HCT116 (cell line): Measurements from ENCODE around the gene NOXO1. TPM values are rescaled to one million over a fixed set of nuclear protein-coding genes. Genes with fewer than 3 reads are reported as not detected.

Source experiments
- ATAC-seq: fragments of 200-7000 bp; cut with Tn5 transposase; 2 replicates; pipeline ENCODE4 v1.9.1; 2020; ENCODE audit warnings: mild to moderate bottlenecking, moderate library complexity
- BruUV-seq: library from RNA; stranded (reverse); fragments of 400-500 nt; replicated peaks from 2 replicates; lab custom pipeline; 2021; lab: Mats Ljungman, UMichigan
- CTCF ChIA-PET: fragments of 300-600 bp; sonication (Branson Sonifier 250); formaldehyde crosslinking; loops from one replicate; lab custom pipeline; 2021; ENCODE audit warnings: antibody characterized with exemption; lab: Charles Lee
- POLR2A ChIA-PET: fragments of 300-600, 350-600 bp; sonication (Branson Sonifier 250); formaldehyde crosslinking; loops from one replicate; lab custom pipeline; 2021; ENCODE audit warnings: antibody characterized with exemption; lab: Charles Lee
- RAD21 ChIA-PET, 2 experiments: fragments of 300-600 bp; sonication (Branson Sonifier 250); formaldehyde crosslinking; loops; one replicate each; lab custom pipeline; 2023; ENCODE audit warnings: low total read pairs in 2 of 2; ENCODE audit not compliant: uncharacterized antibody in 2 of 2, unreplicated experiment in 2 of 2, low non-redundant PET in 1 of 2; lab: Charles Lee
- DNase-seq: peaks from one replicate; pipeline ENCODE4 v3.0.0-alpha.2; 2010; ENCODE audit warnings: low read depth, low spot score
- H2AFZ ChIP-seq: fragments of 200-600 bp; shearing (Covaris generic), sonication (generic); 2 replicates; pipeline ENCODE4 v1.6.1; 2017; ENCODE audit warnings: low read depth, mixed run types, mixed read lengths, antibody characterized with exemption, low read length; ENCODE audit not compliant: poor library complexity, severe bottlenecking
- H3K27ac ChIP-seq: 2 replicates; pipeline ENCODE4 v1.5.1; 2012; ENCODE audit warnings: low read depth, low read length
- H3K27me3 ChIP-seq: fragments of 200-600 bp; sonication (generic); 2 replicates; pipeline ENCODE4 v1.6.1; 2016; ENCODE audit warnings: mixed run types, low read length, mixed read lengths; ENCODE audit not compliant: insufficient read depth
- H3K36me3 ChIP-seq, 2 experiments: fragments of 200-500 bp in 1 of 2; fragments of 200-600 bp in 1 of 2; sonication (Bioruptor generic) in 1 of 2; sonication (generic) in 1 of 2; 2 replicates each; pipeline versions ENCODE4 v1.5.1 to v1.6.1; 2014 to 2016; ENCODE audit warnings: low read length in 2 of 2, inconsistent platforms in 1 of 2, mixed read lengths in 1 of 2, mixed run types in 1 of 2; ENCODE audit not compliant: insufficient read depth in 2 of 2, control insufficient read depth in 1 of 2
- H3K4me1 ChIP-seq, 2 experiments: fragments of 200-600 bp in 1 of 2; sonication (generic) in 1 of 2; 2 replicates each; pipeline versions ENCODE4 v1.5.1 to v1.6.1; 2012 to 2017; ENCODE audit warnings: low read length in 2 of 2, inconsistent platforms in 1 of 2, mild to moderate bottlenecking in 1 of 2, mixed read lengths in 1 of 2, mixed run types in 1 of 2, moderate library complexity in 1 of 2; ENCODE audit not compliant: insufficient read depth in 2 of 2, control insufficient read depth in 1 of 2
- H3K4me2 ChIP-seq: fragments of 200-600 bp; sonication (generic); 2 replicates; pipeline ENCODE4 v1.6.1; 2017; ENCODE audit warnings: mixed run types, low read length, mixed read lengths
- H3K4me3 ChIP-seq, 2 experiments: fragments of 200-600 bp in 1 of 2; sonication (generic) in 1 of 2; replicated peaks in 1 of 2; 2 replicates each; pipeline ENCODE4 v1.5.1; 2011 to 2016; ENCODE audit warnings: low read length in 2 of 2, control low read depth in 1 of 2, low read depth in 1 of 2, mild to moderate bottlenecking in 1 of 2, mixed read lengths in 1 of 2, mixed run types in 1 of 2
- H3K79me2 ChIP-seq: fragments of 200-600 bp; sonication (generic); 2 replicates; pipeline ENCODE4 v1.6.1; 2017; ENCODE audit warnings: mild to moderate bottlenecking, mixed run types, low read length, moderate library complexity, mixed read lengths; ENCODE audit not compliant: insufficient read depth
- H3K9ac ChIP-seq: fragments of 200-600 bp; sonication (generic); 2 replicates; pipeline ENCODE4 v1.6.1; 2016; ENCODE audit warnings: low read length, mixed read lengths
- H3K9me2 ChIP-seq: fragments of 200-600 bp; sonication (generic), shearing (Covaris generic); 2 replicates; pipeline ENCODE4 v1.6.1; 2017; ENCODE audit warnings: mixed run types, mild to moderate bottlenecking, moderate library complexity; ENCODE audit not compliant: insufficient read depth
- H3K9me3 ChIP-seq, 2 experiments: fragments of 200-500 bp in 1 of 2; fragments of 200-600 bp in 1 of 2; sonication (Bioruptor generic) in 1 of 2; sonication (generic) in 1 of 2; 2 replicates each; pipeline ENCODE4 v1.6.1; 2014 to 2017; ENCODE audit warnings: low read length in 2 of 2, mixed read lengths in 2 of 2, inconsistent platforms in 1 of 2, low read depth in 1 of 2, mild to moderate bottlenecking in 1 of 2, mixed run types in 1 of 2, moderate library complexity in 1 of 2; ENCODE audit not compliant: control insufficient read depth in 1 of 2, insufficient read depth in 1 of 2
- H4K20me1 ChIP-seq: fragments of 200-600 bp; sonication (generic), shearing (Covaris generic); 2 replicates; pipeline ENCODE4 v1.6.1; 2017; ENCODE audit warnings: mixed run types, mild to moderate bottlenecking, moderate library complexity; ENCODE audit not compliant: insufficient read depth
- ATF3 ChIP-seq: IDR thresholded peaks from 2 replicates; pipeline ENCODE4 v1.6.1; 2012
- CBX3 ChIP-seq: IDR thresholded peaks from 2 replicates; pipeline ENCODE4 v1.6.1; 2012; ENCODE audit warnings: low read depth
- CEBPB ChIP-seq: IDR thresholded peaks from 2 replicates; pipeline ENCODE4 v1.6.1; 2012; ENCODE audit warnings: low read depth
- CTCF ChIP-seq, 3 experiments: fragments of 200-600 bp in 1 of 3; sonication (generic) in 1 of 3; IDR thresholded peaks in 2 of 3; conservative IDR thresholded peaks in 1 of 3; 2 replicates each; pipeline ENCODE4 v1.5.1; 2012 to 2017; ENCODE audit warnings: low read depth in 2 of 3, low read length in 2 of 3, antibody characterized with exemption in 1 of 3, borderline replicate concordance in 1 of 3, control low read depth in 1 of 3, mild to moderate bottlenecking in 1 of 3, mixed read lengths in 1 of 3, mixed run types in 1 of 3, moderate library complexity in 1 of 3; ENCODE audit not compliant: insufficient read depth in 1 of 3
- EZH2phosphoT487 ChIP-seq: fragments of 200-600 bp; IDR thresholded peaks from 2 replicates; pipeline ENCODE4 v1.6.1; 2018; ENCODE audit warnings: antibody characterized with exemption, borderline replicate concordance
- FOSL1 ChIP-seq: IDR thresholded peaks from 2 replicates; pipeline ENCODE4 v1.6.1; 2012; ENCODE audit warnings: low read depth
- JUND ChIP-seq: IDR thresholded peaks from 2 replicates; pipeline ENCODE4 v1.6.1; 2012
- POLR2A ChIP-seq: IDR thresholded peaks from 2 replicates; pipeline ENCODE4 v1.7.0; 2011; ENCODE audit warnings: borderline replicate concordance; ENCODE audit not compliant: insufficient read depth, insufficient read length; ENCODE audit errors: extremely low read depth
- POLR2AphosphoS5 ChIP-seq: IDR thresholded peaks from 2 replicates; pipeline ENCODE4 v1.6.1; 2011; ENCODE audit warnings: mild to moderate bottlenecking, low read depth, low read length, moderate library complexity
- SIN3A ChIP-seq: IDR thresholded peaks from 2 replicates; pipeline ENCODE4 v1.6.1; 2012; ENCODE audit warnings: low read depth
- SP1 ChIP-seq: IDR thresholded peaks from 2 replicates; pipeline ENCODE4 v1.6.1; 2012; ENCODE audit warnings: low read depth
- SRF ChIP-seq: IDR thresholded peaks from 2 replicates; pipeline ENCODE4 v1.6.1; 2012; ENCODE audit warnings: low read depth
- TCF7L2 ChIP-seq: IDR thresholded peaks from 2 replicates; pipeline ENCODE4 v1.7.0; 2011; ENCODE audit warnings: borderline replicate concordance, inconsistent platforms; ENCODE audit not compliant: insufficient read depth, insufficient read length; ENCODE audit errors: extremely low read depth
- YY1 ChIP-seq: IDR thresholded peaks from 2 replicates; pipeline ENCODE4 v1.6.1; 2011; ENCODE audit warnings: low read length, low read depth, moderate library complexity, mild to moderate bottlenecking; ENCODE audit not compliant: insufficient replicate concordance; ENCODE audit errors: extremely low read depth
- ZFX ChIP-seq: fragments of 450-650 bp; IDR thresholded peaks from 2 replicates; pipeline ENCODE4 v1.6.1; 2017
- ZNF274 ChIP-seq: fragments of 200-500 bp; sonication (Bioruptor generic); IDR thresholded peaks from 2 replicates; pipeline ENCODE4 v1.6.1; 2014; ENCODE audit warnings: mild to moderate bottlenecking, low read depth, low read length, inconsistent platforms
- intact Hi-C: fragments of 100-400 bp; cut with micrococcal nuclease; formaldehyde crosslinking; loops from 2 replicates; pipeline ENCODE4 v1.10.0; 2022
- total RNA-seq: library from RNA; stranded (reverse); gene quantifications from one replicate; pipeline ENCODE4 v1.2.1, GENCODE V29; 2021; ENCODE audit not compliant: unreplicated experiment
- TF ChIP-seq, protein P1 (sequence below): IDR thresholded peaks from 2 replicates; pipeline ENCODE4 v1.6.1; 2011; ENCODE audit warnings: mild to moderate bottlenecking, low read length, moderate library complexity; ENCODE audit not compliant: insufficient replicate concordance; ENCODE audit errors: extremely low read depth
- TF ChIP-seq, protein P2 (sequence below): IDR thresholded peaks from 2 replicates; pipeline ENCODE4 v1.6.1; 2012; ENCODE audit warnings: low read depth

The NOXO1 gene
- total RNA-seq, 1 experiment from 2014 or later: 10.0 TPM

DNA sequence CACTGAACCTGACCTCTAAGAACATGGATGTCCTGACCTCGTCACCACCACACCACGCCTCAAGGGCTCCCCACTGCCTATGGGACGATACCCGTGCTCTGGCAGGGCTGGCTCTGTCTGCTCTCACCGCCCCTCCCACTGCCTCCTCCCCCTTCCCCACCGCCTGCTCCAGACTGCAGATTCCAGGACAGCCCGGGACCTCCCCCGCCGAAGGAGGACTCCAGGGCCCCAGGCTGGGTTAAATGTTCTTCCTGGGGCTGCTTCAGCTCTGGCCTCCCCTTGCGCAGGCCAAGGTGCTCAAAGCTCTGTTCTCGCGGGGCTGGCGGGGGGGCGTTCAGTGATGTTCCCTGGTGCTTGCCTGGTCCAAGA, 41.4 kb upstream of the NOXO1 start:
- no peak for DNase-seq
- ChIA-PET CTCF (interaction anchor here (0.6 to 2.4 kb wide), 11 partner anchors 10 to 133 kb away, joined by 3 to 13 read pairs (median 5); partner anchors contain the start of genes NTHL1, RAB26, TRAF7 and TSC2), RAD21 (interaction anchor here (0.6 to 2.1 kb wide), 4 partner anchors 67 to 125 kb away, joined by 3 to 12 read pairs (median 5); partner anchors contain the start of gene PKD1 (in 1 of the 2)), POLR2A (interaction anchor here (0.8 to 1.2 kb wide), 7 partner anchors 12 to 1074 kb away, joined by 3 to 8 read pairs (median 4); partner anchors contain the start of genes PKD1, RPS2 and TRAF7)
- Histone ChIP-seq H3K4me3 (peak overlapping the region; percentile 25 to 50), H3K9me3 (no peaks in the 10 kb centered on the region), H2AFZ (no peak overlapping the region), H3K27ac (peak overlapping the region; percentile 88), H3K4me1 (peaks cover 38 to 61% of the 10 kb centered on the region in 2 experiments), H3K9me2 (no peaks in the 10 kb centered on the region), H4K20me1 (no peaks in the 10 kb centered on the region), H3K79me2 (peaks cover 21% of the 10 kb centered on the region; the same call in 1 of the 2 replicates), H3K27me3 (no peaks in the 10 kb centered on the region), H3K4me2 (peak overlapping the region; percentile 69), H3K36me3 (no peaks in the 10 kb centered on the region), H3K9ac (peak overlapping the region; percentile 46)
- peak; percentile 53 for ATAC-seq
- no TSS peak for BruUV-seq
- no peak for TF ChIP-seq ZNF274
- no peak for TF ChIP-seq EZH2phosphoT487
- TF ChIP-seq, protein P1, sequence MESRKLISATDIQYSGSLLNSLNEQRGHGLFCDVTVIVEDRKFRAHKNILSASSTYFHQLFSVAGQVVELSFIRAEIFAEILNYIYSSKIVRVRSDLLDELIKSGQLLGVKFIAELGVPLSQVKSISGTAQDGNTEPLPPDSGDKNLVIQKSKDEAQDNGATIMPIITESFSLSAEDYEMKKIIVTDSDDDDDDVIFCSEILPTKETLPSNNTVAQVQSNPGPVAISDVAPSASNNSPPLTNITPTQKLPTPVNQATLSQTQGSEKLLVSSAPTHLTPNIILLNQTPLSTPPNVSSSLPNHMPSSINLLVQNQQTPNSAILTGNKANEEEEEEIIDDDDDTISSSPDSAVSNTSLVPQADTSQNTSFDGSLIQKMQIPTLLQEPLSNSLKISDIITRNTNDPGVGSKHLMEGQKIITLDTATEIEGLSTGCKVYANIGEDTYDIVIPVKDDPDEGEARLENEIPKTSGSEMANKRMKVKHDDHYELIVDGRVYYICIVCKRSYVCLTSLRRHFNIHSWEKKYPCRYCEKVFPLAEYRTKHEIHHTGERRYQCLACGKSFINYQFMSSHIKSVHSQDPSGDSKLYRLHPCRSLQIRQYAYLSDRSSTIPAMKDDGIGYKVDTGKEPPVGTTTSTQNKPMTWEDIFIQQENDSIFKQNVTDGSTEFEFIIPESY: no peak
- TF ChIP-seq ZFX: no peak
- TF ChIP-seq POLR2A: no peak
- TF ChIP-seq SIN3A: no peak
- TF ChIP-seq, protein P2, sequence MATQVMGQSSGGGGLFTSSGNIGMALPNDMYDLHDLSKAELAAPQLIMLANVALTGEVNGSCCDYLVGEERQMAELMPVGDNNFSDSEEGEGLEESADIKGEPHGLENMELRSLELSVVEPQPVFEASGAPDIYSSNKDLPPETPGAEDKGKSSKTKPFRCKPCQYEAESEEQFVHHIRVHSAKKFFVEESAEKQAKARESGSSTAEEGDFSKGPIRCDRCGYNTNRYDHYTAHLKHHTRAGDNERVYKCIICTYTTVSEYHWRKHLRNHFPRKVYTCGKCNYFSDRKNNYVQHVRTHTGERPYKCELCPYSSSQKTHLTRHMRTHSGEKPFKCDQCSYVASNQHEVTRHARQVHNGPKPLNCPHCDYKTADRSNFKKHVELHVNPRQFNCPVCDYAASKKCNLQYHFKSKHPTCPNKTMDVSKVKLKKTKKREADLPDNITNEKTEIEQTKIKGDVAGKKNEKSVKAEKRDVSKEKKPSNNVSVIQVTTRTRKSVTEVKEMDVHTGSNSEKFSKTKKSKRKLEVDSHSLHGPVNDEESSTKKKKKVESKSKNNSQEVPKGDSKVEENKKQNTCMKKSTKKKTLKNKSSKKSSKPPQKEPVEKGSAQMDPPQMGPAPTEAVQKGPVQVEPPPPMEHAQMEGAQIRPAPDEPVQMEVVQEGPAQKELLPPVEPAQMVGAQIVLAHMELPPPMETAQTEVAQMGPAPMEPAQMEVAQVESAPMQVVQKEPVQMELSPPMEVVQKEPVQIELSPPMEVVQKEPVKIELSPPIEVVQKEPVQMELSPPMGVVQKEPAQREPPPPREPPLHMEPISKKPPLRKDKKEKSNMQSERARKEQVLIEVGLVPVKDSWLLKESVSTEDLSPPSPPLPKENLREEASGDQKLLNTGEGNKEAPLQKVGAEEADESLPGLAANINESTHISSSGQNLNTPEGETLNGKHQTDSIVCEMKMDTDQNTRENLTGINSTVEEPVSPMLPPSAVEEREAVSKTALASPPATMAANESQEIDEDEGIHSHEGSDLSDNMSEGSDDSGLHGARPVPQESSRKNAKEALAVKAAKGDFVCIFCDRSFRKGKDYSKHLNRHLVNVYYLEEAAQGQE: no peak
- TF ChIP-seq YY1: no peak
- no peak for TF ChIP-seq POLR2AphosphoS5
- no peak for TF ChIP-seq CTCF (IDR thresholded peaks at IDR 0.05 in 2 of 3, conservative IDR thresholded peaks at IDR 0.05 in 1 of 3; ENCODE audit: borderline replicate concordance in 1 of 3, insufficient read depth in 1 of 3, low read depth in 2 of 3, low read length in 2 of 3)
- TF ChIP-seq JUND: no peak
- TF ChIP-seq FOSL1: no peak
- TF ChIP-seq SP1: no peak
- TF ChIP-seq CBX3: no peak
- TF ChIP-seq ATF3: no peak
- no peak for TF ChIP-seq SRF
- TF ChIP-seq TCF7L2: no peak
- TF ChIP-seq CEBPB: no peak
- intact Hi-C loops: loop anchor here (1.0 to 10.0 kb wide), 3 partner anchors 68 to 232 kb away; partner anchors contain the start of gene ECI1
